ENCODE measurements around the gene PTPRR.

DNA sequence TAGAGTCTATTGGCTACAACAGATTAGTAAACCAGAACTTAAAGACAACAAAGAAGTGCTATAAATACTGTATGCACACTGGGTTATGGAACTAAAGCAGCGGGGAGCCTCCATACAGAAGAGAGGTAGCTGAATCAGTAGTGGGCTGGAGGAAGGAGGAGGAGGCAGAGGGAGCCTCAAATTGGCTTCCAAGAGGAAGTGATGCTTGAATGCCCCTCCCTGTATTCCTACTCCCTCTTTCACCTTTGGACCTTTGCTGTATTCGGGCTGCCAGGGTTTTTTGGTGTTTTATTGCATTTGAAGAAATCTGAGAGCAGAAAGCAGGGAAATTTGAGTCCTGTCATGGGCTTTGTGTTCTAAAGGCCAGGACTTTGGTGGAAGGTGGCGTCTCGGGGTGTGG is 179.3 kb downstream of the PTPRR start:
- TF ChIP-seq ARNTL (CRISPR knock-in tag; IDR thresholded peaks at IDR 0.05; ENCODE audit: borderline replicate concordance, low read depth) (no peak), GLIS3 (CRISPR knock-in tag; IDR thresholded peaks at IDR 0.05) (no peak), RARB (CRISPR knock-in tag; IDR thresholded peaks at IDR 0.05) (no peak), ISL1 (CRISPR knock-in tag; IDR thresholded peaks at IDR 0.05) (no peak)

All from SK-N-SH treated with all-trans-retinoic acid at 6 μM for 48 hours (cell line).